Erythroblast (primary cell): ENCODE data around the gene MSANTD1.

Experiments used
- GATA1 ChIP-seq: IDR thresholded peaks from 2 replicates; pipeline ENCODE4 v1.6.1; 2011; ENCODE audit warnings: low read depth, mild to moderate bottlenecking, control low read depth, low read length, moderate library complexity
- POLR2A ChIP-seq: IDR thresholded peaks from 2 replicates; pipeline ENCODE4 v1.6.1; 2011; ENCODE audit warnings: mild to moderate bottlenecking, low read length

DNA sequence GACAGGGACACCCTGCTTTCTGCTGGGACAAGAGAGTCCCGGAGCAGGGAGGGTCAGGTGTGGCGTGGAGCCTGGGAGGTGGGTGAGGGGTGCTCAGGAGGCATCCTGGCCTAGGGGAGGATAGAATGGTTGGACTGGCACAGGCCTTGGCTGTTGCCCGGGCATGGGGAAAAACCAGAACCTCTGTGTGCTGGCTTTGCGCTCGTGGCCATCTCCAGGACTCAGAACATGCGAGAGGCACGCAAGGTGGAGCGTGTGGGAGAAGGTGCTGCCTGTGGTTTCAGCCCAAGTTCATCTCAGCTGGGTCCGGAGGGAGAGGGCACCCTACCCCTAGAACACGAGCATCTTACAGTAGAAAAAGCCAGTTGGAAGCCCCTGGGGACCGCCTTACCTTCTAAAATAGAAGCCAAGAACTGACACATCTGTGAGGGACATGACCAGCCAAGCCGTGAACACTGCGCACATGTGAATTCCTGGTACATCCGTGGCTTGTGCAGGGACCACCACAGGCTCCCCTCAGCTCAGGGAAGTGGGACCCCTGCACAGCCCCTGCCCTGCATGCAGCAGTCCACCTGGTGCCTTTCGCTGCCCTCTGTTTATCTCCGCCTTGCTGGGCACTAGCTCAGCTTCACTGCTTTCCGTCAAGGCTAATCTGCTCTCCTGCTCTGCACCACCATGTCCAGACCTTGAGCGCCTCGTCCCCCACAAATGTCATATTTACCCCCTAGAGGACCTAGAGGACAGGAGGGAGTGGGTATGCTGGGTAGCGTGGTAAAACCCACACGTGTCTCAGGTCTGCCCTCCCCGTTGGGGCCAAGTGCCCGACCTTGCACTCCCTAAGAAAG is 13.5 kb downstream of the MSANTD1 start:
- TF ChIP-seq POLR2A (no peak), GATA1 (no peak)
